Choroid plexus epithelial cell (primary cell): ENCODE results near the gene LIMS2.

Experiments
- DNase-seq: peaks from one replicate; pipeline ENCODE4 v3.0.0-alpha.2; 2010; ENCODE audit warnings: low read depth
- H3K4me3 ChIP-seq: 2 replicates; pipeline ENCODE4 v1.5.1; 2011; ENCODE audit warnings: low read depth, mild to moderate bottlenecking, control low read depth, low read length, moderate library complexity
- TF ChIP-seq, protein P1 (sequence below): conservative IDR thresholded peaks from 2 replicates; pipeline ENCODE4 v1.5.1; 2011; ENCODE audit warnings: low read depth, mild to moderate bottlenecking, control low read depth, inconsistent platforms, low read length, moderate library complexity

The LIMS2 gene

DNA sequence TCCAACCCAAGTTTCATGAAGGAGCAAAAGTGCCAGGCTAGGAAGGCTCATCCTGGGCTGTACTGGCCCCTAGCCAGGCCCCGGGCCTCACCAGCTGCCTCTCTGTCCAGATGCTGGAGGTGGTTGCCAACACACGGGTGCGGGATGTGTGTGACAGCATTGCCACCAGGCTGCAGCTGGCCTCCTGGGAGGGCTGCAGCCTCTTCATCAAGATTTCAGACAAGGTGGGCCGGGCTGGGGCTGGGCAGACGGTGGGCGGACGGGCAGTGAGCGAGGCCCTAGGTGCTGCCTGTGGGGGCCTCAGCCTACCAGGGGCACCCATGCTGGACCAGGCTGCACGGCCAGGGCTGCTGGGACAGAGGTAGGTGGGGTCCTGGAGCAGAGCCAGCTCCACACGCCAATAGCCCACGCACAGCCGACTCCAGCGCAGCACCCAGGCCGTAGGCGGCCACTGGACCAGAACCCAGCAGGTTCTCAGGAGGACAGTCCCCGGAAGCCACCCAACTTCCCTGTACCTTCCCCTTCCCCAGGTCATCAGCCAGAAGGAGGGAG lies 41.2 kb downstream of the LIMS2 start:
- TF ChIP-seq, protein P1, sequence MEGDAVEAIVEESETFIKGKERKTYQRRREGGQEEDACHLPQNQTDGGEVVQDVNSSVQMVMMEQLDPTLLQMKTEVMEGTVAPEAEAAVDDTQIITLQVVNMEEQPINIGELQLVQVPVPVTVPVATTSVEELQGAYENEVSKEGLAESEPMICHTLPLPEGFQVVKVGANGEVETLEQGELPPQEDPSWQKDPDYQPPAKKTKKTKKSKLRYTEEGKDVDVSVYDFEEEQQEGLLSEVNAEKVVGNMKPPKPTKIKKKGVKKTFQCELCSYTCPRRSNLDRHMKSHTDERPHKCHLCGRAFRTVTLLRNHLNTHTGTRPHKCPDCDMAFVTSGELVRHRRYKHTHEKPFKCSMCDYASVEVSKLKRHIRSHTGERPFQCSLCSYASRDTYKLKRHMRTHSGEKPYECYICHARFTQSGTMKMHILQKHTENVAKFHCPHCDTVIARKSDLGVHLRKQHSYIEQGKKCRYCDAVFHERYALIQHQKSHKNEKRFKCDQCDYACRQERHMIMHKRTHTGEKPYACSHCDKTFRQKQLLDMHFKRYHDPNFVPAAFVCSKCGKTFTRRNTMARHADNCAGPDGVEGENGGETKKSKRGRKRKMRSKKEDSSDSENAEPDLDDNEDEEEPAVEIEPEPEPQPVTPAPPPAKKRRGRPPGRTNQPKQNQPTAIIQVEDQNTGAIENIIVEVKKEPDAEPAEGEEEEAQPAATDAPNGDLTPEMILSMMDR: no peak
- no peak for DNase-seq
- H3K4me3 ChIP-seq: no peak overlapping the region

DNA sequence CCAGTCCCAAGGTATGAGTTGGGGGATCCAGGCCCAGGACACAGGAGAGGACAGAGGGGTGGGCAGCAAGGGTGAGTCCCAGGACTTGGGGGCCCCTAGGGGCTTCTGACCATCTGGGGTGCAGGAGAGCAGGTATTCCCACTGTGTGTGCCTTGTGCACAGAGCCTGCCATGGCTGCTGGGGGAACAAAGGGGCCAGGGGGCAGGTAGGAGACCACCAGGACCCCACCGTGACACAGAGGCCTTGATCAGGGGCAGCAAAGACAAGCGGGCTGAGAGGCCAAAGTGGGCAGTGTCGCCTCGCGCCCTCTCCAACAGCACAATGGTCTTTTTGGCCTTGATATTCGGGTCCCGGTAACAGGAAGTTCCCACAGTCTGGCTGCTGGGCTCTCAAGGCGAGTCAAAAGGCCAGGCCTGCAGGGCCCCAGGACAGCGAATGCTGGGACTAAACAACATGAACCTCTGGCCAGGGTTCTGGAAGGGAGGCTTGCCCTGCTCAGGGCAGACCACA lies 41.7 kb downstream of the LIMS2 start:
- TF ChIP-seq, protein P1: no peak
- H3K4me3 ChIP-seq: no peak overlapping the region
- peak; percentile 10 for DNase-seq

DNA sequence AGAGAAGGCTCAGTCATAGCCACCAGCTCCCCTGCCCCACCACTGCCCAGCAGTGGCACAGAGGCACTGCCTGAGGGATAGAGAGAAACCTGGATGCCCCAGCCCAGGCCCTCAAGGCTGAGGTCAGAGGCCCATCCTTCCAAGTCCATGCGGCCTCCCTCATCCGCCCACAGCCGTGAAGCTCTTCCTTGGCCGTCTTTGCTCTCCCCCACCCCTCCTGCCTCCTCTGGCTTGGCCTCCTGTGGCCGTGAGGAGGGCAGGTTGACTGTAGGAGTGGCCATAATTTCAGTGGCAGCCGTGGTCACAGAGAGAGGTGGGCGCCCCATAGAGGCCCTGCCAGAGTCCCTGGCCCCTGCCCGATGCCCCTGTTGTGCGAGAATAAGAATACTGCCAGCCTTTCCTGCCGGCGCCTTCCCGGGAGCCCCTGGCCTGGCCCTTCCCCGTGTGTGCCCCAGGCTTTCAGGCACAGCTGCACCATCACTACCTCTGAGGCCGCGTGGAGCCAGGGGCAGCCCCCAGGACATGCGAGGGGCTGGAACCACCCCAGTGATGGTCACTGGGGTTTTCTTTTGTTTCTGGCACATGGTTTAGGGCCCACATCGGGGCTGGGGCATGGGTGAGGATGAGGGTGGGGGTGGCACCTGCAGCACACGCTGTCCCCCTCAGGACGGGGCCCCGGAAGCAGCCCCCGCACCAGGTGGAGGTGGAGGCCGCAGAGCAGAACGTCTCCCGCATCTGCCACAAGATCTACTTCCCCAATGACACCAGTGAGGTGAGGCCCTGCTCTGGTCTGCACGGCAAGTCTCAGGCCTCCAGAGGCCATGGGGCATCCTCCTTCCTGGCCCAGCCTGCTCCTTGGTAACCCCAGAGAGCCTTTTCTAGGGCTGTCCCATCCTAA lies 42.5 kb downstream of the LIMS2 start:
- DNase-seq: no peak
- H3K4me3 ChIP-seq: no peak overlapping the region
- TF ChIP-seq, protein P1: no peak

DNA sequence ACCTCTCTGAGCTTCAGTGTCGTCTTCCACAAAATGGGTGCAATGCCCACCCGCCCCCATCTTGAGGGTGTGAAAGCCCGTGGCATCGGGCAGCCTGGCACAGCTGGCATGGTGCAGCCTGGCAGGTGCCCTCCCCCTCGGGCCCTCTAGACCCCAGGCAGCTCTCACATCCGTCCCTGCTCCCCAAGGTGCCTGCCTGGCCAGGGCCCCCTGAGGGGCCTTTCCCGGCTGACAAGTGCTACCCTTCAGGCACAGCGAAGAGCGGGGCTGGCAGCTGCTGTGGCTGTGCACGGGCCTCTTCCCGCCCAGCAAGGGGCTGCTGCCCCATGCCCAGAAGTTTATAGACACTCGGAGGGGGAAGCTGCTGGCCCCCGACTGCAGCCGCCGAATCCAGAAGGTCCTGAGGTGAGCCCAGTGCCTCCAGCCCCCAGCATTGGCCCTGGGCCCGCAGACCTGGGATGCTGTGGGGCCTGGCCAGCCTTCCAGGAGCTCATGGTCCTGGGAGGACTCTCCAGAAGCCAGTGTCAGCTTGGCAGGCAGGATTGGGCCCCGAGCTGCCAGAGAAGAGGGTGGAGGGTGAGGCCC lies 43.2 kb downstream of the LIMS2 start:
- DNase-seq: no peak
- H3K4me3 ChIP-seq: no peak overlapping the region
- TF ChIP-seq, protein P1: no peak

DNA sequence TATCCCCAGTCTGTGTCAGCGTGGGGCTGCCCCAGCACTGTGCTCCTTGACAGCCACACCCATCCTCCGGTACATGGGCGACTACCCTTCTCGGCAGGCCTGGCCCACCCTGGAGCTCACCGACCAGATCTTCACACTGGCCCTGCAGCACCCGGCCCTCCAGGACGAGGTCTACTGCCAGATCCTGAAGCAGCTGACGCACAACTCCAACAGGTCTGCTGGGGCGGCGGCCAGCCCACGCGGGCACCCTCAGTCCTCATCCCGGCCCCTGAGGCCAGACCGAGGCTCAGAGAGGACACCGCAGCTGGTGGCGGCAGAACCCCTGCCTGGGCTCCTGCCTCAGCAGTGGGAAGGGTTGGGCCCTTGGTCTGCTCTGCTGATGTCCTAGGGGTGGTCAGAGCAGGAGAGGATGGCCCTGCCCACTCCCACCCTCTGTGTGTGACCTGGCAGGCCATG lies 43.8 kb downstream of the LIMS2 start:
- DNase-seq: no peak
- TF ChIP-seq, protein P1: no peak
- no peak overlapping the region for H3K4me3 ChIP-seq

DNA sequence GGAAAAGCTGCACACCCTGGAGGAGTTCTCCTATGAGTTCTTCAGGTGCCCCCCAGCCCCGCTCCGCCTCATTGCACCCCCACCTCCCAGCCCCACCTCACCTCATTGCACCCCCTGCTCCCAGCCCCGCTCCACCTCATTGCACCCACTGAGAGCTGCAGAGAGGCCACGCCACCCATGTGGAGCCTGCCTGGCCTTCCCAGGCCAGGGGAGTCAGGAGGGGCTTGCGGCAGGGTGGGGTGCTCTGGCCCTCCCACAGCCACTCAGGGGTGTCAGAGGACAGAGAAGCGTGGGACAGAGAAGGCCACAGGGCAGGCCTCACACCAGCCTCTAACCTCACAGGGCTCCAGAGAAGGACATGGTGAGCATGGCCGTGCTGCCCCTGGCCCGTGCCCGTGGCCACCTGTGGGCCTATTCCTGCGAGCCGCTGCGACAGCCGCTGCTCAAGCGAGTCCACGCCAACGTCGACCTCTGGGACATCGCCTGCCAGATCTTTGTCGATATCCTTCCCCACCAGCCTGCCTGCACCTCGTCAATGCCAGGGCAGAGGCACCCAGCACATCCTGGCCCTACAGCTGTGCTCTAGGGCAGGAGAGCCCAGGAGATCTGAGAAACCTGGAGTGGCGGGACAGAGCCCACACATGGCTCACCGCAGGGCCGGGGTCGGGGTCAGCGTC lies 44.3 kb downstream of the LIMS2 start:
- TF ChIP-seq, protein P1: no peak
- no peak for DNase-seq
- no peak overlapping the region for H3K4me3 ChIP-seq
